ENCODE results near the gene LGI4.
"Not testable (repeated sequence)": the region's sequence is repeated elsewhere in the genome, so short reads cannot be mapped to it uniquely, and the experiment has no call there.

Gene LGI4

GRCh38 chr19:35160629-35161433, 26.0 kb upstream of the LGI4 start:
- DNase-seq (ENCODE audit: low spot score) = no peak

GRCh38 chr19:35159606-35160005, 24.7 kb upstream of the LGI4 start:
- DNase-seq (ENCODE audit: low spot score) = no peak

GRCh38 chr19:35157431-35157830, 22.6 kb upstream of the LGI4 start:
- no peak for DNase-seq (ENCODE audit: low spot score)

- DNase-seq (ENCODE audit: low spot score) = no peak
Observed at GRCh38 chr19:35156673-35157014, 21.8 kb upstream of the LGI4 start.

GRCh38 chr19:35155981-35156672, 21.3 kb upstream of the LGI4 start:
- no peak for DNase-seq (ENCODE audit: low spot score)

- no peak for DNase-seq (ENCODE audit: low spot score)
Observed at GRCh38 chr19:35155441-35155840, 20.6 kb upstream of the LGI4 start.

GRCh38 chr19:35154525-35155406, 19.9 kb upstream of the LGI4 start, which contains the start of gene FXYD5:
Gene FXYD5 (plus strand): TSS chr19:35154735. CDS start chr19:35155551, 816 bp downstream.
- peak; percentile 53 for DNase-seq (ENCODE audit: low spot score)

- peak; percentile 78 for DNase-seq (ENCODE audit: low spot score)
Observed at GRCh38 chr19:35153701-35154524, 19.1 kb upstream of the LGI4 start.

- not testable (repeated sequence) for DNase-seq (ENCODE audit: low spot score)
Observed at GRCh38 chr19:35153129-35153522, 18.3 kb upstream of the LGI4 start.

GRCh38 chr19:35151273-35152065, 16.6 kb upstream of the LGI4 start:
- DNase-seq (ENCODE audit: low spot score) = no peak

- DNase-seq (ENCODE audit: low spot score) = no peak
Observed at GRCh38 chr19:35150445-35150844, 15.6 kb upstream of the LGI4 start.

- DNase-seq (ENCODE audit: low spot score) = no peak
Observed at GRCh38 chr19:35149463-35149862, 14.6 kb upstream of the LGI4 start.

- DNase-seq (ENCODE audit: low spot score) = no peak
Observed at GRCh38 chr19:35146746-35147459, 12.0 kb upstream of the LGI4 start.

- DNase-seq (ENCODE audit: low spot score) = no peak
Observed at GRCh38 chr19:35144600-35145436, 10.0 kb upstream of the LGI4 start.

- DNase-seq (ENCODE audit: low spot score) = no peak
Observed at GRCh38 chr19:35144259-35144599, 9.4 kb upstream of the LGI4 start.

GRCh38 chr19:35143818-35144217, 9.0 kb upstream of the LGI4 start:
- DNase-seq (ENCODE audit: low spot score) = no peak

GRCh38 chr19:35143231-35143715, 8.4 kb upstream of the LGI4 start, which contains the start of gene FXYD7:
Gene FXYD7 (plus strand): TSS chr19:35143255. CDS start chr19:35143334, 79 bp downstream.
- no peak for DNase-seq (ENCODE audit: low spot score)

GRCh38 chr19:35142606-35143230, 7.9 kb upstream of the LGI4 start:
- DNase-seq (ENCODE audit: low spot score) = peak; percentile 76

Data from D341Med (cell line).